Measurements from ENCODE around the gene STT3B.

Gene STT3B

GRCh38 chr3:31552103-31552502 lies 19.4 kb downstream of the STT3B start:
- Histone ChIP-seq H3K27ac (no peak overlapping the region), H3K4me1 (peaks cover 0 to 68% (median 32%) of the 10 kb centered on the region in 4 donors), H3K9me3 (no peaks in the 10 kb centered on the region), H3K4me3 (no peak overlapping the region), H3K27me3 (no peaks in the 10 kb centered on the region), H3K36me3 (no peaks in the 10 kb centered on the region)
- TF ChIP-seq CTCF (IDR thresholded peaks at IDR 0.05) = no peak
- intact Hi-C loops (cut with DNase I; ENCODE audit: low total_unique reads) = no loop called here
- no peak for DNase-seq

- intact Hi-C loops (cut with DNase I; ENCODE audit: low total_unique reads) = no loop called here
- TF ChIP-seq CTCF (IDR thresholded peaks at IDR 0.05) = no peak
- DNase-seq = no peak
Observed at GRCh38 chr3:31553258-31553657, 20.5 kb downstream of the STT3B start.

GRCh38 chr3:31555204-31555603 lies 22.5 kb downstream of the STT3B start:
- no peak for TF ChIP-seq CTCF (IDR thresholded peaks at IDR 0.05)
- intact Hi-C loops (cut with DNase I; ENCODE audit: low total_unique reads) = no loop called here

More at GRCh38 chr3:31553258-31553657, 20.5 kb downstream of the STT3B start:
- Histone ChIP-seq H3K4me1 (peaks cover 0 to 56% (median 25%) of the 10 kb centered on the region in 4 donors), H3K9me3 (no peaks in the 10 kb centered on the region), H3K27ac (no peak overlapping the region), H3K4me3 (no peak overlapping the region), H3K36me3 (no peaks in the 10 kb centered on the region), H3K27me3 (no peaks in the 10 kb centered on the region)

GRCh38 chr3:31559872-31560534 lies 27.3 kb downstream of the STT3B start:
- no peak for DNase-seq
- Histone ChIP-seq H3K27me3 (no peaks in the 10 kb centered on the region), H3K36me3 (no peaks in the 10 kb centered on the region), H3K4me3 (no peak overlapping the region), H3K9me3 (peaks cover 0 to 6% (median 0%) of the 10 kb centered on the region in 3 donors), H3K27ac (no peak overlapping the region), H3K4me1 (peaks cover 0 to 40% (median 9%) of the 10 kb centered on the region in 4 donors)
- no peak for TF ChIP-seq CTCF (IDR thresholded peaks at IDR 0.05)
- intact Hi-C loops (cut with DNase I; ENCODE audit: low total_unique reads) = no loop called here

More at GRCh38 chr3:31555204-31555603, 22.5 kb downstream of the STT3B start:
- H3K4me3 ChIP-seq = no peak overlapping the region
- H3K27ac ChIP-seq = no peak overlapping the region
- H3K36me3 ChIP-seq = no peaks in the 10 kb centered on the region
- no peaks in the 10 kb centered on the region for H3K9me3 ChIP-seq
- no peaks in the 10 kb centered on the region for H3K27me3 ChIP-seq
- peaks cover 0 to 41% (median 19%) of the 10 kb centered on the region in 4 donors for H3K4me1 ChIP-seq
- DNase-seq = no peak

- TF ChIP-seq CTCF (IDR thresholded peaks at IDR 0.05) = no peak
- Histone ChIP-seq H3K4me3 (no peak overlapping the region), H3K9me3 (peaks cover 0 to 6% (median 0%) of the 10 kb centered on the region in 3 donors), H3K36me3 (no peaks in the 10 kb centered on the region), H3K27ac (no peak overlapping the region), H3K4me1 (peaks cover 0 to 42% (median 15%) of the 10 kb centered on the region in 4 donors), H3K27me3 (no peaks in the 10 kb centered on the region)
- no peak for DNase-seq
- intact Hi-C loops (cut with DNase I; ENCODE audit: low total_unique reads) = no loop called here
Observed at GRCh38 chr3:31561891-31562290, 29.2 kb downstream of the STT3B start.
